ENCODE data around the gene MSH3. TPM values are rescaled to one million over a fixed set of nuclear protein-coding genes. Genes with fewer than 3 reads are reported as not detected.
"Not testable (repeated sequence)": the region's sequence is repeated elsewhere in the genome, so short reads cannot be mapped to it uniquely, and the experiment has no call there.

MSH3 gene
- total RNA-seq, 4 donors from 2014 or later: 11.0 to 15.0 (median 12.4) TPM

GRCh38 chr5:80739496-80739895 is 85.0 kb downstream of the MSH3 start:
- no peak for DNase-seq (ENCODE audit: low spot score in 2 of 2)
- WGBS: 84% methylated on average over 4 of the region's 4 CpGs
- Histone ChIP-seq H3K27ac (no peak overlapping the region), H3K27me3 (no peaks in the 10 kb centered on the region), H3K36me3 (peaks cover 21% of the 10 kb centered on the region), H3K4me1 (no peaks in the 10 kb centered on the region), H3K9me3 (no peaks in the 10 kb centered on the region), H3K4me3 (no peak overlapping the region)
- no peak for TF ChIP-seq POLR2A (IDR thresholded peaks at IDR 0.05)
- no peak for TF ChIP-seq POLR2AphosphoS5 (IDR thresholded peaks at IDR 0.05)
- no peak for TF ChIP-seq CTCF (IDR thresholded peaks at IDR 0.05)
- TF ChIP-seq EP300 (IDR thresholded peaks at IDR 0.05): no peak

GRCh38 chr5:80739898-80740297 is 85.4 kb downstream of the MSH3 start:
- 84% methylated on average over 2 of the region's 2 CpGs for WGBS

GRCh38 chr5:80740488-80740887 is 86.0 kb downstream of the MSH3 start:
- H3K4me1 ChIP-seq; H3K27ac ChIP-seq; H3K4me3 ChIP-seq; DNase-seq (ENCODE audit: low spot score in 2 of 2); H3K9me3 ChIP-seq; H3K27me3 ChIP-seq: not testable (repeated sequence)
- peaks cover 30% of the 10 kb centered on the region for H3K36me3 ChIP-seq
- 97% methylated on average over 12 of the region's 12 CpGs for WGBS

More at GRCh38 chr5:80739898-80740297, 85.4 kb downstream of the MSH3 start:
- H3K4me1 ChIP-seq: no peaks in the 10 kb centered on the region
- DNase-seq (ENCODE audit: low spot score in 2 of 2): no peak
- H3K4me3 ChIP-seq: no peak overlapping the region
- TF ChIP-seq CTCF (IDR thresholded peaks at IDR 0.05) (no peak), POLR2AphosphoS5 (IDR thresholded peaks at IDR 0.05) (no peak), EP300 (IDR thresholded peaks at IDR 0.05) (no peak), POLR2A (IDR thresholded peaks at IDR 0.05) (no peak)
- H3K27me3 ChIP-seq: no peaks in the 10 kb centered on the region
- no peak overlapping the region for H3K27ac ChIP-seq
- peaks cover 25% of the 10 kb centered on the region for H3K36me3 ChIP-seq
- H3K9me3 ChIP-seq: no peaks in the 10 kb centered on the region

GRCh38 chr5:80740999-80741398 is 86.5 kb downstream of the MSH3 start:
- DNase-seq (ENCODE audit: low spot score in 2 of 2): no peak
- peaks cover 34% of the 10 kb centered on the region for H3K36me3 ChIP-seq
- H3K4me3 ChIP-seq: no peak overlapping the region
- no peaks in the 10 kb centered on the region for H3K27me3 ChIP-seq
- no peak overlapping the region for H3K27ac ChIP-seq
- no peaks in the 10 kb centered on the region for H3K4me1 ChIP-seq
- 79% methylated on average over 1 of the region's 1 CpG for WGBS
- TF ChIP-seq POLR2AphosphoS5 (IDR thresholded peaks at IDR 0.05): no peak
- no peak for TF ChIP-seq POLR2A (IDR thresholded peaks at IDR 0.05)
- TF ChIP-seq CTCF (IDR thresholded peaks at IDR 0.05): no peak
- no peak for TF ChIP-seq EP300 (IDR thresholded peaks at IDR 0.05)
- H3K9me3 ChIP-seq: no peaks in the 10 kb centered on the region

GRCh38 chr5:80744149-80744548 is 89.7 kb downstream of the MSH3 start:
- H3K4me1 ChIP-seq: no peaks in the 10 kb centered on the region
- no peak overlapping the region for H3K4me3 ChIP-seq
- peaks cover 46% of the 10 kb centered on the region for H3K36me3 ChIP-seq
- no peak for DNase-seq (ENCODE audit: low spot score in 2 of 2)
- no peaks in the 10 kb centered on the region for H3K27me3 ChIP-seq
- no peak overlapping the region for H3K27ac ChIP-seq
- no peak for TF ChIP-seq EP300 (IDR thresholded peaks at IDR 0.05)
- no peak for TF ChIP-seq POLR2AphosphoS5 (IDR thresholded peaks at IDR 0.05)
- no peak for TF ChIP-seq CTCF (IDR thresholded peaks at IDR 0.05)
- no peak for TF ChIP-seq POLR2A (IDR thresholded peaks at IDR 0.05)
- H3K9me3 ChIP-seq: no peaks in the 10 kb centered on the region
- WGBS: 96% methylated on average over 2 of the region's 2 CpGs

GRCh38 chr5:80745490-80745889 is 91.0 kb downstream of the MSH3 start:
- no peaks in the 10 kb centered on the region for H3K9me3 ChIP-seq
- H3K27ac ChIP-seq: no peak overlapping the region
- no peaks in the 10 kb centered on the region for H3K4me1 ChIP-seq
- WGBS: 100% methylated on average over 1 of the region's 1 CpG
- H3K36me3 ChIP-seq: peaks cover 46% of the 10 kb centered on the region
- no peaks in the 10 kb centered on the region for H3K27me3 ChIP-seq
- TF ChIP-seq POLR2AphosphoS5 (IDR thresholded peaks at IDR 0.05) (no peak), POLR2A (IDR thresholded peaks at IDR 0.05) (no peak), CTCF (IDR thresholded peaks at IDR 0.05) (no peak), EP300 (IDR thresholded peaks at IDR 0.05) (no peak)
- no peak for DNase-seq (ENCODE audit: low spot score in 2 of 2)
- no peak overlapping the region for H3K4me3 ChIP-seq

Data from suprapubic skin (tissue), 4 donors.